ENCODE results near the gene ZBTB7A.
A peak's percentile ranks its signal among the peaks of the same experiment; 100 is the strongest.

Gene ZBTB7A

DNA sequence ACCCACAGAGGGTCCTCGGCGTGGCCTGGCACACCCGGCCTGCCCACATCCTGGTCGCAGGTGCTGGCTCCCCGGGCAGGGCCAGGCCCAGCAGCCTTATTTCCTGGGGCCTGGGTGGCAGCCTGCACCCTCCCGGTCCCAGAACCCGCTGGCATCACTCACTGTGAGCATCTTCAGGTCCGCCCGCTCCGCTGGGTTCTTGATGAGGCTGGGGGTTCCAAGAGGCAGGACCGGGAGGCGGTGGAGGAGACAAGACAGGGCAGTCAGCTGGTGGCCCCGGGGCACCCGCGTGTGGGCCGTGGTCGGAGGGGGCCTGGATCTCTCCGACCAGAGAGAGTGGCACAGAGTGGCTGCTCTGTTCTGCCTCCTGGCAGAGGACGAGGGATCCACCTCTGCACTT lies 27.6 kb upstream of the ZBTB7A start:
- DNase-seq (ENCODE audit: low read depth), result no peak

- no peak for DNase-seq (ENCODE audit: low read depth)
These were observed 27.0 kb upstream of the ZBTB7A start for GRCh38 chr19:4093643-4094175.

- no peak for DNase-seq (ENCODE audit: low read depth)
These were observed 23.9 kb upstream of the ZBTB7A start for GRCh38 chr19:4090356-4091220.

- no peak for DNase-seq (ENCODE audit: low read depth)
These were observed 23.2 kb upstream of the ZBTB7A start for GRCh38 chr19:4089946-4090345.

- DNase-seq (ENCODE audit: low read depth), result peak; percentile 31
These were observed 22.8 kb upstream of the ZBTB7A start for GRCh38 chr19:4089400-4089908.

DNA sequence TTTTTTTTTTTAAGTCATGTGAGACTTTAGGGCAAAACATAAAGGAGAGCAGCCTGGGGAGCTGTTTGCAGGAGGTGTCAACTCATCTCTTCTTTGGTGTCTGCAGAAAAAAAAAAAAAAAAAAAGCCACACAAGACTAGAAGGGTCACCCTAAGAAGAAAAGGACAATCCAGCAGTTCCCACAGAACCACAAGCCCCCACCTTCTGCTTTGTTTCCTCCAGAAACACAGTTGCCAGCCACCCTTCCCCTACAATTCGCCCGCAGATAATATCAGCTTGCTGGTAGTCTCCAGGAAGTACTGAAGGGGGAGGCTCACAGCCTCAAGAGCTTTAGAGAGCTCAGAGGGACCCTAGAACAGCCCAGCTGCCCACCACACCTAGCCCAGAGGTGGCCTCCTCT lies 22.3 kb upstream of the ZBTB7A start:
- DNase-seq (ENCODE audit: low read depth), result peak; percentile 40

GRCh38 chr19:4087787-4088679 lies 21.3 kb upstream of the ZBTB7A start:
- DNase-seq (ENCODE audit: low read depth), result no peak

- DNase-seq (ENCODE audit: low read depth), result no peak
These were observed 19.7 kb upstream of the ZBTB7A start for GRCh38 chr19:4086411-4086867.

GRCh38 chr19:4084547-4084877 lies 17.8 kb upstream of the ZBTB7A start:
- DNase-seq (ENCODE audit: low read depth), result no peak

DNA sequence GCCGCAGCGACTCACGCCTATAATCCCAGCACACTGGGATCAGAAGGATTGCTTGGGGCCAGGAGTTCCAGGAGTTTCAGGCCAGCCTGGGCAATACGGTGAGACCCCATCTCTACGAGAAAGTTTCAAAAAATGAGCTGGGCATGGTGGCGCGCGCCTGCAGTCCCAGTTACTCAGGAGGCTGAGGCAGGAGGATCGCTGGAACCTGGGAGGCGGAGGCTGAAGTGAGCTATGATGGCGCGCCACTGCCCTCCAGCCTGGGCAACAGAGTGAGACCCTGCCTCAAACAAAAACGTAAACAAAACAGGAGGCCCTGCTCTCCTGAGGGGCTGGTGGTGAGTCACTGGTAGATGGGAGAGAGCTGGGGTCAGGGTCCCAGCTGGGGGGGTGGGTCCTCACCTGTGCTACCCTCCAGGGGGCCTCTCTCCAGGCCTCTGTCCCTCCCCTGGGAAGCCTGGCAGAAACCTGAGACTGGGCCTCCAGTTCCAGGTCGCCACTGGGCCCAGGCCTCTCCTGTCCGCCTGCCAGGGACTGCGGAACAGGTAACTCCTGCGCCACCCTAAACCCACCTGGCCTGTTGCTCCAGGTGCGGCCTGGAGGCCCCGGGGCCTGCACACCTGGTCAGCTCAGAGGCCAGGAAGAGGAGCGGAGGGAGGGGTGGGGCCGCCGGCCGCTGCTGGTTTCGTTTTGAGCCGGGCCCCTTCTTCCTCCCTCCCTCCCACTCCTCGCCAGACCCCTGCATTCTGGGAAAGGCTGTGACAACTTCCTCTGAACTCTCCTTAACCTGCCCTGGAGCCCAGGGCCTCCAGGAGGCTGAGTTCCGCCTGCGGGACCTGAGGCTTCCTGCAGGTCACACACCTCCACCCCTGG lies 17.2 kb upstream of the ZBTB7A start:
- no peak for DNase-seq (ENCODE audit: low read depth)

DNA sequence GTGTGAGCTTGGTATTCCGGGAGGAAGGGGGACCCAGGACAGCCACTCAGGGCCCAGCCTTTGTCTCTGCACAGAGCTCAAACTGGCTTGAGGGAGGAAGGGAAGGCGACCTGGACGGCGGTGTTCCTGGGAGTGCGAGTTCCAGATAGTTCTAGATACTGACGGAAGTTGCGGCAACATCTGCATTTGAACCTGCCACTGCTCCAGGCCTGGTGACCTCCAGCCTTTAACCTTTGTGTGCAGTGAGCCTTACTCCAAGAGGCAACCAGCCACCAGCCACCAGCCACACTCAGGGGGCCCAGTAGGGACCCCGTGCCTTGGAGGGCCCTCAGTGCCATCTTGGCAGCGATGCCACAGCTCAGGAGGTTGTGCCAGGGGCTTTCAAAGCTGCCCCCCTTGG lies 15.5 kb upstream of the ZBTB7A start:
- DNase-seq (ENCODE audit: low read depth), result no peak

GRCh38 chr19:4081441-4082129 lies 14.9 kb upstream of the ZBTB7A start:
- DNase-seq (ENCODE audit: low read depth), result no peak

GRCh38 chr19:4080473-4080872 lies 13.8 kb upstream of the ZBTB7A start:
- DNase-seq (ENCODE audit: low read depth), result no peak

DNA sequence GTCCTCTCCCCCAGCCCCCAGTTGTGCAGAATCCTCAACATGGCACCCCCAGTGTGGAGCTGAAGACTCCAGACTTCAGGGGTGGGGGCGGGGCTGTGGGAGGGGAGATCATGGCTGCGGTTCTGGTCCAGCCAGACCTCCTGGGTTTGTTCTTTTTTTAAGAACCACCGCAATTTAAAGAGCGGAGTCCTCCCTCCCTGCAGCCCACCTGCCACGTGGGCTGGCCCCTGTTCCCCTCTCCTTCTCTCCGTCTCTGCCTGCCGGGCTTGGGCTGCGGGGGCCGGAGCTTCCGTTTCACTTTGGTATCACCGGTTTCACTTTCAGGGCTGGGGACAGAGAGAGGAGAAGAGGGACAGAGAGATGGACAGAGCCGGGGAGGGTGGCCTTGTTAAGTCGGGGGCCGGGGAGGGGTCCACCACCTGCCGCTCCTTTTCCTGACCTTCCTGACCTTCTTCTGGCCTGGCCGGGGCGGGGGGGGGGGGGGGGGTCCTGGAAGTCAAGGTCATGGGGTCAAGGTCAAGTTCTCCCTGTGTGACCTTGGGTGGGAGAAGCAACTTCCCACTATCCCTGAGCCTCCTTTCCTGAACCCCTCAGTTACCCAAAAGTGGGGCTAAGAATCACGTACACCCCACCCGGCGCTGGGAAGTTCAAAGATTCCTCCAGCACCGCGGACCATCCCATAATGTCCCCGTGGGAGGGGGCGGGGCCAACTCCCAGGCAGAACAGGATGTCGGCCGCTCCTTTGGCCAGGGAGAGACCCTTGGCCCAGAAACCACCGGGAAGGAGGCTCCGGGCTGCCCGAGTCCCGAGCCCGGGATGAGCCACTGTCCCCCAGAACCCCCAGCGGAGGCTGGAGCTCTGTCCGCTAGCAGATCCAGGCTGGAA lies 11.3 kb upstream of the ZBTB7A start:
- DNase-seq (ENCODE audit: low read depth), result peak; percentile 43

GRCh38 chr19:4077007-4077374 lies 10.3 kb upstream of the ZBTB7A start:
- DNase-seq (ENCODE audit: low read depth), result no peak

DNA sequence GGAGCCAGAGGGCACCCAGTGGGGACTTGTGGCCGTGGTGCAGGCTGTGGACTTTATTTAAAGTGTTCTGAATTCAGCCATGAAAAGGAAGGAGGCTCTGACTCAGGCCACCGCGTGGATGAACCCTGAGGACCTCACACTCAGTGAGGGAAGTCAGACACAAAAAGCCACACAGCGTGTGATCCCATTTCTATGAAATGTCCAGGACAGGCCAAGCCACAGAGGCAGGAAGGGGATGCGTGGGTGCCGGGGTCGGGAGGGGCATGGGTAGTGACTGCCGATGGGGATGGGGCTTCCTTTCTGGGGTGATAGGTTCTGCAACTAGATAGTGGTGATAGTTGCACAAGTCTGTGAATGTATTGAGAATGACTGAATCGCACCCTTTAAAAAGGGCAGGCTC lies 8.7 kb upstream of the ZBTB7A start:
- DNase-seq (ENCODE audit: low read depth), result no peak

GRCh38 chr19:4071610-4072009 lies 4.9 kb upstream of the ZBTB7A start:
- DNase-seq (ENCODE audit: low read depth), result no peak

- no peak for DNase-seq (ENCODE audit: low read depth)
These were observed 2.7 kb upstream of the ZBTB7A start for GRCh38 chr19:4069331-4069959.

Measured in activated T-cell treated with anti-CD3 and anti-CD28 coated beads for 1 hour (primary cell).